Osteocyte (in vitro differentiated cells): Measurements from ENCODE around the gene MRPS2. TPM values are rescaled to one million over a fixed set of nuclear protein-coding genes. Genes with fewer than 3 reads are reported as not detected.

ENCODE experiments used
- DNase-seq: peaks from one replicate; pipeline ENCODE4 v3.0.0; 2021; ENCODE audit warnings: mixed read lengths; ENCODE audit not compliant: unreplicated experiment; ENCODE audit errors: extremely low spot score
- H3K27ac Mint-ChIP-seq: one replicate; pipeline ENCODE4 v1.8.0; 2021; ENCODE audit warnings: mild to moderate bottlenecking, mixed read lengths; ENCODE audit not compliant: unreplicated experiment
- H3K27me3 Mint-ChIP-seq: one replicate; pipeline ENCODE4 v1.8.0; 2021; ENCODE audit warnings: mixed read lengths; ENCODE audit not compliant: unreplicated experiment
- H3K36me3 Mint-ChIP-seq: one replicate; pipeline ENCODE4 v1.8.0; 2021; ENCODE audit warnings: mixed read lengths; ENCODE audit not compliant: unreplicated experiment
- H3K4me1 Mint-ChIP-seq: one replicate; pipeline ENCODE4 v1.8.0; 2021; ENCODE audit warnings: mixed read lengths; ENCODE audit not compliant: unreplicated experiment
- H3K4me3 Mint-ChIP-seq: one replicate; pipeline ENCODE4 v1.8.0; 2021; ENCODE audit warnings: mild to moderate bottlenecking, moderate library complexity, mixed read lengths; ENCODE audit not compliant: unreplicated experiment
- H3K9me3 Mint-ChIP-seq: one replicate; pipeline ENCODE4 v1.8.0; 2021; ENCODE audit warnings: mixed read lengths; ENCODE audit not compliant: unreplicated experiment
- total RNA-seq: library from RNA; stranded (reverse); gene quantifications from 2 replicates; pipeline ENCODE4 v1.2.1, GENCODE V29; 2021
- TF ChIP-seq, protein P1 (sequence below): fragments of 200-600 bp; sonication (generic); IDR thresholded peaks from 2 replicates; pipeline ENCODE4 v1.5.0; 2021; ENCODE audit warnings: antibody characterized with exemption, mild to moderate bottlenecking, moderate library complexity

Gene MRPS2
- total RNA-seq, 1 donor from 2014 or later: 33.4 TPM

DNA sequence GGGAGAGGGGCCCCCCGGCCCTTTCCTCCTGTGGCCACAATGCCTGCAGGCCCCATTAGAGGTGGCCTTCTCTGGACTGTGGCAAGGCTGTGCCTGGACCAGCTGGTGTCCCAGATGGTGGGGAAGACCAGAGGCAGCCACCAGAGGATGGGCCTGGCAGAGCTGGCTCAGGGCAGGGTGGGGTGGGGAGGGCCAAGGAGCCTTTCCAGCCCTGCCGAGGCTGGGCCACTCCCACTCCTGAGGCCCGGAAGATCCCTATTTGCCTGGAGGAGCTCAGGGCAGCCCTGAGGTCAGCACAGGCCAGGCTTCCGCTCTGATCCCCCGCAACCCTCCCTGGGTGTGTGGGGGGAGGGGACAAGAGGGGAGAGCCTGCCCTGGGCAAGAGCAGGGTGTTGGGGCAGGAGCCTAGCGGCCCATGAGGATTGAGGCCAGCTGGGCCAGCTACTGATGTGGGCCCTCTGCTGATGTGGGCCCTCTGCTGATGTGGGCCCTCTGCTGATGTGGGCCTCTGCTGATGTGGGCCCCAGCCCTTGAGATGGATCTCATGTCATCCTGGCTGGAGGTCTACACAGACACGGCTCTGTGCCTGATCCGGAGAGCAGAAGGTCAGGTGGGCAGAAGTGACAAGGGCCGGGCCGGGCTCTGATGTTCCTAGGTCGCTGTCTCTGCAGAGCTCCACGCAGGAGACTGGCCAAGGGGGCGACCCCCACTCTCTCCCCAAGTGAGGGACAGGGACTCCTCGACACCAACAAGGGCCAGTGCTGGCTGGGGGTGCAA, 6.0 kb downstream of the MRPS2 start:
- DNase-seq: no peak
- Mint-ChIP-seq H3K27me3 (peaks cover 11% of the 10 kb centered on the region), H3K9me3 (peaks cover 10% of the 10 kb centered on the region), H3K27ac (no peak overlapping the region), H3K36me3 (peaks cover 16% of the 10 kb centered on the region), H3K4me3 (no peak overlapping the region), H3K4me1 (peaks cover 8% of the 10 kb centered on the region)
- TF ChIP-seq, protein P1, sequence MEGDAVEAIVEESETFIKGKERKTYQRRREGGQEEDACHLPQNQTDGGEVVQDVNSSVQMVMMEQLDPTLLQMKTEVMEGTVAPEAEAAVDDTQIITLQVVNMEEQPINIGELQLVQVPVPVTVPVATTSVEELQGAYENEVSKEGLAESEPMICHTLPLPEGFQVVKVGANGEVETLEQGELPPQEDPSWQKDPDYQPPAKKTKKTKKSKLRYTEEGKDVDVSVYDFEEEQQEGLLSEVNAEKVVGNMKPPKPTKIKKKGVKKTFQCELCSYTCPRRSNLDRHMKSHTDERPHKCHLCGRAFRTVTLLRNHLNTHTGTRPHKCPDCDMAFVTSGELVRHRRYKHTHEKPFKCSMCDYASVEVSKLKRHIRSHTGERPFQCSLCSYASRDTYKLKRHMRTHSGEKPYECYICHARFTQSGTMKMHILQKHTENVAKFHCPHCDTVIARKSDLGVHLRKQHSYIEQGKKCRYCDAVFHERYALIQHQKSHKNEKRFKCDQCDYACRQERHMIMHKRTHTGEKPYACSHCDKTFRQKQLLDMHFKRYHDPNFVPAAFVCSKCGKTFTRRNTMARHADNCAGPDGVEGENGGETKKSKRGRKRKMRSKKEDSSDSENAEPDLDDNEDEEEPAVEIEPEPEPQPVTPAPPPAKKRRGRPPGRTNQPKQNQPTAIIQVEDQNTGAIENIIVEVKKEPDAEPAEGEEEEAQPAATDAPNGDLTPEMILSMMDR: no peak

DNA sequence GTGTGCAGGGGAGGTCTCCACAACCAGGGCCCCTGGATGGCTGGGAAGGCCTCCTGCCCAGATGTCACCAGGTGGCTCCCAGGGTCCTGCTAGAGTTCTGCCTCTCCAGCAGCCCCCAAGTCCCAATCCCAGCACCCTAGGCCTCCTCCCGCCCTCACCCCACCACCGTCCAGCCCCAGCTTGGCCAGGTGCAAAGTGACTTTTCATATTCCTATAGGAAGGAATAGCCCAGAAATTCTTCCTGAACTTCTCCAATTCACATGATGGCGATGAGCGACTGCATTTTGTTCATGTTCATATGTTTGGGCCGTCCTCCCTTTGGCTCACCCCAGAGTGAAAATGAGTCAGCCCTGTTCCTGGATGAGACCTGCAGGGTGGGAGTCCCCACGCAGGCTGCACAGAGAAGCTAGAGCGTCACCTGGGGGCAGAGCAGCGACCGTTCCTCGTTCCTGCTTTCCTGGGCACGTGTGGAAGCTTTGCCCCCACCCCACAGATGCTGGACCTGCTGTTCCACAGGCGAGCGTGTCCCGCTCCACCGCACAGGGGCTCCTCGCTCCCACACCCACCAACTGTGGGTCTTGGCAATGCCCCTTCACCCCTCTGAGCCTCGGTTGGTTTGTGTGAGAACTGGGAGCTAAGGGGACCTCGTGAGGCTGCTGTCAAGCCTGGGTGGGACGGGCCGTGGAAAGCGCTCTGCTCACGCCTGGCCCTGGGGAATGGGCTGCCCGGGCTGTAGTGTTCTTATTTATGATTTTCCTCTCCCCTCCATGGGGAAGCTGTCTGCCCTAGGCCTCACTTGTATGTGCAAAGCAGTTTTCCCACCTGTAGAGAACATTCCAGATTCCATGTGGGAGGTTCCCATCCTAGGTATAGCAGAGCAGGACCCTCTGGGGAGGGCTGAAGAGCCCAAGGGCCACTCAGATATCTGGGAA, 6.9 kb downstream of the MRPS2 start:
- peak; percentile 69 for DNase-seq
- Mint-ChIP-seq H3K27ac (no peak overlapping the region), H3K9me3 (peaks cover 10% of the 10 kb centered on the region), H3K4me1 (peaks cover 2% of the 10 kb centered on the region), H3K36me3 (peaks cover 11% of the 10 kb centered on the region), H3K4me3 (no peak overlapping the region), H3K27me3 (peaks cover 11% of the 10 kb centered on the region)
- TF ChIP-seq, protein P1: no peak

DNA sequence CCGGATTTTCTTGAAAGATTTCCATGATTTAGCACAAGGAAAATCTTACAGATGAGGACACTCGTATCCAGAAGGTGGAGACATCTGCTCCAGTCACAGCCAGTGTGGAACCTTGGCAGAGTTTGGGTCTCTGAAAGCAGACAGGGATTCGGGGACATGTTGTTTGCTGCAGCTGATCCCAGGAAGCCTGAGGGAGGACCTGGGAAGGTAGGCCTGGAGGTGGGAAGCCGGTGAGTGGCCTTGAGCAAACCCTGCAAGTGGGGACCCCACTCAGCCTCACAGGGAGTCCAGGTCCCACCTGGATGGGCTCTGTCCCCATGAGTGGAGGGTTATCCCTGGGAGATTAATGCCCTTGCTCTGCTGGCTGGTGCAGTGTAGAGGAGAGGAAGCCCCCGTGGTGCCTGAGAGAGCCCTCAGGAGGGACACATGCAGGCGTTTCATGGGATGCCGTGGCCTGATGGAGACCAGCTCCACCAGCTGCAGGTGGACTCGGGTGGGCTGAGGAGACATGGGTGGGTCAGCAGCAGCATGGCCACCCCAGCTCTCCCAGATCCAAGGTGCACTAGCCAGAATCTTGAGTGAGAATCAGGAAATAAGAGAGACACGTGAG, 7.8 kb downstream of the MRPS2 start:
- no peak overlapping the region for H3K27ac Mint-ChIP-seq
- DNase-seq: peak; percentile 67
- peaks cover 1% of the 10 kb centered on the region for H3K4me1 Mint-ChIP-seq
- H3K36me3 Mint-ChIP-seq: peaks cover 11% of the 10 kb centered on the region
- H3K9me3 Mint-ChIP-seq: peaks cover 10% of the 10 kb centered on the region
- peaks cover 11% of the 10 kb centered on the region for H3K27me3 Mint-ChIP-seq
- H3K4me3 Mint-ChIP-seq: no peak overlapping the region
- TF ChIP-seq, protein P1: no peak

DNA sequence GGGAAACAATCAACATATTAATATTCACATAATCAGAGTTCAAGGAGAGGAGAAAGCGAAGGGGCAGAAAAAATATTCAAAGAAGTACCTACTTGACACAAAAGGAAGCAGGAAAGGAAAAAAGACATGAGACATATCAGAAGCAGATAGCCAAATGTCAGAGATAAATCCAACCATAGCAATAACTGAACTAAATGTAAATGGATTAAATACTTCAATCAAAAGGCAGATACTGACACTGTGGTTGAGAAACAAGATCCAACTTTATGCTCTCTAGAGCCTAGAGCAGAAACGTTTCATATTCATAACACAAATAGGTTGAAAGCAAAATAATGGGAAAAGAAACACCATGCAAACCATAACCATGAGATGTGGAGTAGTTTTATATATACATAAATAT, 9.0 kb downstream of the MRPS2 start:
- Mint-ChIP-seq H3K4me1 (no peaks in the 10 kb centered on the region), H3K27me3 (peaks cover 11% of the 10 kb centered on the region), H3K9me3 (peaks cover 10% of the 10 kb centered on the region), H3K27ac (no peak overlapping the region), H3K36me3 (peaks cover 6% of the 10 kb centered on the region), H3K4me3 (no peak overlapping the region)
- TF ChIP-seq, protein P1: no peak
- DNase-seq: no peak

DNA sequence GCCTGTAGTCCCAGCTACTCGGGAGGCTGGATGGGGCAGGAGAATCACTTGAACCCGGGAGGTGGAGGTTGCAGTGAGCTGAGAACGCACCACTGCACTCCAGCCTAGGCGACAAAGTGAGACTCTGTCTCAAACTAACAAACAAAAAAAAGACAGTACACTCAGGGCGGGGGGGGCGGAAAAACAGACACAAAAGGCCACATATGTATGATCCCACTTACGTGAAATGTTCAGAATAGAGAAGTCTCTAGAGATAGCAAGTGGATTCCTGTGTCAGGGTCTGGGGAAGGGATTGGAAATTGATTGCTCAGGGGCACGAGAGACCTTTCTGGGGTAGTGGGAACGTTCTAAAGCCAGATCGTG, 11.7 kb downstream of the MRPS2 start:
- Mint-ChIP-seq H3K36me3 (no peaks in the 10 kb centered on the region), H3K27me3 (peaks cover 11% of the 10 kb centered on the region), H3K27ac (no peak overlapping the region), H3K4me3 (no peak overlapping the region), H3K4me1 (no peaks in the 10 kb centered on the region), H3K9me3 (peaks cover 10% of the 10 kb centered on the region)
- DNase-seq: peak; percentile 63
- TF ChIP-seq, protein P1: no peak
